Measurements from ENCODE around the gene ZNF384. TPM values are rescaled to one million over a fixed set of nuclear protein-coding genes. Genes with fewer than 3 reads are reported as not detected.

The ZNF384 gene
- total and polyA plus RNA-seq, 10 of the 15 experiments (the other 5 are each of a cell fraction or from before 2014, with no cell fraction given): 0.46 to 81.5 (median 30.5) TPM

- peak; percentile 31; the same call in 1 of the 2 replicates for TF ChIP-seq RELB (IDR thresholded peaks at IDR 0.05; ENCODE audit: low read depth)
- peak; percentile 75; the same call in 1 of the 2 replicates for TF ChIP-seq SPI1 (IDR thresholded peaks at IDR 0.05; ENCODE audit: borderline replicate concordance, insufficient read depth, low read depth, low read length)
- no peak for TF ChIP-seq RAD21 (IDR thresholded peaks at IDR 0.05; ENCODE audit: insufficient read depth, low read depth, low read length)
- 0 out of 3 replicates have a peak, but pooled peaks of 1 of the 2 experiments have one; percentile 27 for TF ChIP-seq EGR1 (IDR thresholded peaks at IDR 0.05; ENCODE audit: borderline replicate concordance in 1 of 2, low read depth in 2 of 2, low read length in 2 of 2)
- TF ChIP-seq PAX8 (IDR thresholded peaks at IDR 0.05): no peak
- no peak for TF ChIP-seq SMAD5 (IDR thresholded peaks at IDR 0.05; ENCODE audit: low read depth)
- no peak for TF ChIP-seq PRDM15 (CRISPR knock-in tag; IDR thresholded peaks at IDR 0.05)
- no peak for TF ChIP-seq CHD2 (IDR thresholded peaks at IDR 0.05; ENCODE audit: borderline replicate concordance, low read depth, low read length)
- peak; percentile 51; the same call in 1 of the 2 replicates for TF ChIP-seq ZNF217 (IDR thresholded peaks at IDR 0.05)
- no peak for TF ChIP-seq MTA3 (IDR thresholded peaks at IDR 0.05; ENCODE audit: borderline replicate concordance, low read length)
- 0 out of 3 replicates have a peak, but pooled peaks have one; percentile 43 for TF ChIP-seq POU2F2 (IDR thresholded peaks at IDR 0.05; ENCODE audit: borderline replicate concordance, low read depth, low read length)
- TF ChIP-seq KLF5 (IDR thresholded peaks at IDR 0.05; ENCODE audit: partially characterized antibody): peak; percentile 32
- TF ChIP-seq HDGF (IDR thresholded peaks at IDR 0.05): 0 out of 2 replicates have a peak, but pooled peaks have one; percentile 38
- TF ChIP-seq BCL3 (IDR thresholded peaks at IDR 0.05; ENCODE audit: borderline replicate concordance, insufficient read depth, low read depth, low read length, poor library complexity, severe bottlenecking): no peak
- TF ChIP-seq ELK1 (IDR thresholded peaks at IDR 0.05; ENCODE audit: low read depth, low read length): peak; percentile 80
These were observed 56.9 kb downstream of the ZNF384 start (continued) for GRCh38 chr12:6632026-6632983.
